HCT116 (cell line): ENCODE measurements around the gene CPT1C. TPM values are rescaled to one million over a fixed set of nuclear protein-coding genes. Genes with fewer than 3 reads are reported as not detected.

Source experiments
- ATAC-seq: fragments of 200-7000 bp; cut with Tn5 transposase; 2 replicates; pipeline ENCODE4 v1.9.1; 2020; ENCODE audit warnings: mild to moderate bottlenecking, moderate library complexity
- BruUV-seq: library from RNA; stranded (reverse); fragments of 400-500 nt; replicated peaks from 2 replicates; lab custom pipeline; 2021; lab: Mats Ljungman, UMichigan
- CTCF ChIA-PET: fragments of 300-600 bp; sonication (Branson Sonifier 250); formaldehyde crosslinking; loops from one replicate; lab custom pipeline; 2021; ENCODE audit warnings: antibody characterized with exemption; lab: Charles Lee
- POLR2A ChIA-PET: fragments of 300-600, 350-600 bp; sonication (Branson Sonifier 250); formaldehyde crosslinking; loops from one replicate; lab custom pipeline; 2021; ENCODE audit warnings: antibody characterized with exemption; lab: Charles Lee
- RAD21 ChIA-PET, 2 experiments: fragments of 300-600 bp; sonication (Branson Sonifier 250); formaldehyde crosslinking; loops; one replicate each; lab custom pipeline; 2023; ENCODE audit warnings: low total read pairs in 2 of 2; ENCODE audit not compliant: uncharacterized antibody in 2 of 2, unreplicated experiment in 2 of 2, low non-redundant PET in 1 of 2; lab: Charles Lee
- DNase-seq: peaks from one replicate; pipeline ENCODE4 v3.0.0-alpha.2; 2010; ENCODE audit warnings: low read depth, low spot score
- H2AFZ ChIP-seq: fragments of 200-600 bp; shearing (Covaris generic), sonication (generic); 2 replicates; pipeline ENCODE4 v1.6.1; 2017; ENCODE audit warnings: low read depth, mixed run types, mixed read lengths, antibody characterized with exemption, low read length; ENCODE audit not compliant: poor library complexity, severe bottlenecking
- H3K27ac ChIP-seq: 2 replicates; pipeline ENCODE4 v1.5.1; 2012; ENCODE audit warnings: low read depth, low read length
- H3K27me3 ChIP-seq: fragments of 200-600 bp; sonication (generic); 2 replicates; pipeline ENCODE4 v1.6.1; 2016; ENCODE audit warnings: mixed run types, low read length, mixed read lengths; ENCODE audit not compliant: insufficient read depth
- H3K36me3 ChIP-seq, 2 experiments: fragments of 200-500 bp in 1 of 2; fragments of 200-600 bp in 1 of 2; sonication (Bioruptor generic) in 1 of 2; sonication (generic) in 1 of 2; 2 replicates each; pipeline versions ENCODE4 v1.5.1 to v1.6.1; 2014 to 2016; ENCODE audit warnings: low read length in 2 of 2, inconsistent platforms in 1 of 2, mixed read lengths in 1 of 2, mixed run types in 1 of 2; ENCODE audit not compliant: insufficient read depth in 2 of 2, control insufficient read depth in 1 of 2
- H3K4me1 ChIP-seq, 2 experiments: fragments of 200-600 bp in 1 of 2; sonication (generic) in 1 of 2; 2 replicates each; pipeline versions ENCODE4 v1.5.1 to v1.6.1; 2012 to 2017; ENCODE audit warnings: low read length in 2 of 2, inconsistent platforms in 1 of 2, mild to moderate bottlenecking in 1 of 2, mixed read lengths in 1 of 2, mixed run types in 1 of 2, moderate library complexity in 1 of 2; ENCODE audit not compliant: insufficient read depth in 2 of 2, control insufficient read depth in 1 of 2
- H3K4me2 ChIP-seq: fragments of 200-600 bp; sonication (generic); 2 replicates; pipeline ENCODE4 v1.6.1; 2017; ENCODE audit warnings: mixed run types, low read length, mixed read lengths
- H3K4me3 ChIP-seq, 2 experiments: fragments of 200-600 bp in 1 of 2; sonication (generic) in 1 of 2; replicated peaks in 1 of 2; 2 replicates each; pipeline ENCODE4 v1.5.1; 2011 to 2016; ENCODE audit warnings: low read length in 2 of 2, control low read depth in 1 of 2, low read depth in 1 of 2, mild to moderate bottlenecking in 1 of 2, mixed read lengths in 1 of 2, mixed run types in 1 of 2
- H3K79me2 ChIP-seq: fragments of 200-600 bp; sonication (generic); 2 replicates; pipeline ENCODE4 v1.6.1; 2017; ENCODE audit warnings: mild to moderate bottlenecking, mixed run types, low read length, moderate library complexity, mixed read lengths; ENCODE audit not compliant: insufficient read depth
- H3K9ac ChIP-seq: fragments of 200-600 bp; sonication (generic); 2 replicates; pipeline ENCODE4 v1.6.1; 2016; ENCODE audit warnings: low read length, mixed read lengths
- H3K9me2 ChIP-seq: fragments of 200-600 bp; sonication (generic), shearing (Covaris generic); 2 replicates; pipeline ENCODE4 v1.6.1; 2017; ENCODE audit warnings: mixed run types, mild to moderate bottlenecking, moderate library complexity; ENCODE audit not compliant: insufficient read depth
- H3K9me3 ChIP-seq, 2 experiments: fragments of 200-500 bp in 1 of 2; fragments of 200-600 bp in 1 of 2; sonication (Bioruptor generic) in 1 of 2; sonication (generic) in 1 of 2; 2 replicates each; pipeline ENCODE4 v1.6.1; 2014 to 2017; ENCODE audit warnings: low read length in 2 of 2, mixed read lengths in 2 of 2, inconsistent platforms in 1 of 2, low read depth in 1 of 2, mild to moderate bottlenecking in 1 of 2, mixed run types in 1 of 2, moderate library complexity in 1 of 2; ENCODE audit not compliant: control insufficient read depth in 1 of 2, insufficient read depth in 1 of 2
- H4K20me1 ChIP-seq: fragments of 200-600 bp; sonication (generic), shearing (Covaris generic); 2 replicates; pipeline ENCODE4 v1.6.1; 2017; ENCODE audit warnings: mixed run types, mild to moderate bottlenecking, moderate library complexity; ENCODE audit not compliant: insufficient read depth
- RAD21 ChIP-seq: IDR thresholded peaks from 2 replicates; pipeline ENCODE4 v1.6.1; 2012; ENCODE audit warnings: low read depth, mild to moderate bottlenecking
- SIN3A ChIP-seq: IDR thresholded peaks from 2 replicates; pipeline ENCODE4 v1.6.1; 2012; ENCODE audit warnings: low read depth
- intact Hi-C: fragments of 100-400 bp; cut with micrococcal nuclease; formaldehyde crosslinking; loops from 2 replicates; pipeline ENCODE4 v1.10.0; 2022
- total RNA-seq: library from RNA; stranded (reverse); gene quantifications from one replicate; pipeline ENCODE4 v1.2.1, GENCODE V29; 2021; ENCODE audit not compliant: unreplicated experiment
- TF ChIP-seq, protein P1 (sequence below), 3 experiments: fragments of 200-600 bp in 1 of 3; sonication (generic) in 1 of 3; IDR thresholded peaks in 2 of 3; conservative IDR thresholded peaks in 1 of 3; 2 replicates each; pipeline ENCODE4 v1.5.1; 2012 to 2017; ENCODE audit warnings: low read depth in 2 of 3, low read length in 2 of 3, antibody characterized with exemption in 1 of 3, borderline replicate concordance in 1 of 3, control low read depth in 1 of 3, mild to moderate bottlenecking in 1 of 3, mixed read lengths in 1 of 3, mixed run types in 1 of 3, moderate library complexity in 1 of 3; ENCODE audit not compliant: insufficient read depth in 1 of 3

Gene CPT1C
- total RNA-seq, 1 experiment from 2014 or later: 12.0 TPM

DNA sequence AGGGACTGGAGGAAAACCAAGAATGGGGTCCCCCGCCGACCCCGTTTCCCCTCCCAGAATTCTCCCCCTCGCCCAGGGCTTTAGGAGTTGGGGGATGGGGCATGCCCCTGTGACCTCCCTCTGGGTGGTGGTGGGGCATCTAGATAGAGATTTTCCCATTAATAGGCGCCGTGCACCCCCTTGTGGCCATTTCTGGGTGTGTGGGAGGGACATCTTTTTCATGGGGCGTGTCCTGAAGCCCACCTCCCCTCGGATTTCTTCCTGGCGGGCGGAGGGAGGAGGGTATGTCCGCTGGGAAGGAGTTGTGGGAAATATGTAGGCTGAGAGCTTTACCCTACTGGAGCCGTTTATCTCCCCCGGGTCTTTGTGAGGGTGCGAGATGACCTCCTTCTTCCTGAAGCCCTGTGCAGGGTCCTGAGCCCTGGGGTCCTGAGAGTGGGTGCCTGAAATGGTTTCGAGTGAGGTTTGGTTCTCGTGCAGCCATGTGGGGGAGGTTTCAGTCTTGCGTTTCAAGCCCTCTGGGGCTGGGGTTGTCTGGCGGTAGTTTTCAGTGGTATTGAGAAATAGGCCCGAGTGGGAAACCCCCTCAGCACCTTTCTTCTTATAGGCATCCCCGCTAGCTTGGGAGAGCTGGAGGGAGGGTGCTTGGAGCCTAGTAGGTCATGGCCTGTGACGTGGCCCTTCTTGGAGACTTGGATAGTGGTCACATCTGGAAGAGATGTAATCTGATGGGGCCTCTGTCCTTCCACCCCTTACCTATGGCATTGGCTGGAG, 12.8 kb upstream of the CPT1C start:
- ATAC-seq (no peak), DNase-seq (no peak)
- TSS peak; percentile 52 for BruUV-seq
- Histone ChIP-seq H3K27ac (peak overlapping the region; percentile 99), H3K79me2 (peaks cover 59% of the 10 kb centered on the region), H3K4me2 (peak overlapping the region; percentile 69), H3K4me3 (peak overlapping the region; percentile 93 to 99), H3K9me3 (no peaks in the 10 kb centered on the region), H3K4me1 (peaks cover 30 to 42% of the 10 kb centered on the region in 2 experiments), H3K9ac (peak overlapping the region; percentile 100), H3K27me3 (no peaks in the 10 kb centered on the region), H3K36me3 (peaks cover 13 to 24% of the 10 kb centered on the region in 2 experiments; a peak in 3 of 4 replicates), H4K20me1 (peaks cover 29% of the 10 kb centered on the region; the same call in 1 of the 2 replicates), H3K9me2 (no peaks in the 10 kb centered on the region), H2AFZ (no peak overlapping the region)
- CTCF ChIA-PET: interaction anchor here (0.7 to 3.4 kb wide), 3 partner anchors 100 to 202 kb away, joined by 4 to 17 read pairs (median 4); no protein-coding TSS in a partner anchor
- intact Hi-C loops: loop anchor here (1.0 to 5.0 kb wide), 4 partner anchors 86 to 175 kb away; partner anchors contain the start of gene PRR12
- POLR2A ChIA-PET: interaction anchor here (0.7 to 3.2 kb wide), 3 partner anchors 36 to 132 kb away, joined by 3 to 92 read pairs (median 4); partner anchors contain the start of genes RRAS and SCAF1
- RAD21 ChIA-PET: no interaction called here
- no peak for TF ChIP-seq SIN3A
- TF ChIP-seq RAD21: peak; percentile 70
- TF ChIP-seq, protein P1, sequence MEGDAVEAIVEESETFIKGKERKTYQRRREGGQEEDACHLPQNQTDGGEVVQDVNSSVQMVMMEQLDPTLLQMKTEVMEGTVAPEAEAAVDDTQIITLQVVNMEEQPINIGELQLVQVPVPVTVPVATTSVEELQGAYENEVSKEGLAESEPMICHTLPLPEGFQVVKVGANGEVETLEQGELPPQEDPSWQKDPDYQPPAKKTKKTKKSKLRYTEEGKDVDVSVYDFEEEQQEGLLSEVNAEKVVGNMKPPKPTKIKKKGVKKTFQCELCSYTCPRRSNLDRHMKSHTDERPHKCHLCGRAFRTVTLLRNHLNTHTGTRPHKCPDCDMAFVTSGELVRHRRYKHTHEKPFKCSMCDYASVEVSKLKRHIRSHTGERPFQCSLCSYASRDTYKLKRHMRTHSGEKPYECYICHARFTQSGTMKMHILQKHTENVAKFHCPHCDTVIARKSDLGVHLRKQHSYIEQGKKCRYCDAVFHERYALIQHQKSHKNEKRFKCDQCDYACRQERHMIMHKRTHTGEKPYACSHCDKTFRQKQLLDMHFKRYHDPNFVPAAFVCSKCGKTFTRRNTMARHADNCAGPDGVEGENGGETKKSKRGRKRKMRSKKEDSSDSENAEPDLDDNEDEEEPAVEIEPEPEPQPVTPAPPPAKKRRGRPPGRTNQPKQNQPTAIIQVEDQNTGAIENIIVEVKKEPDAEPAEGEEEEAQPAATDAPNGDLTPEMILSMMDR (IDR thresholded peaks at IDR 0.05 in 2 of 3, conservative IDR thresholded peaks at IDR 0.05 in 1 of 3; ENCODE audit: borderline replicate concordance in 1 of 3, insufficient read depth in 1 of 3, low read depth in 2 of 3, low read length in 2 of 3): peak; percentile 56 to 79 (median 67); a peak in 5 of 6 replicates
